ENCODE results near the gene ACP7.
A peak's percentile ranks its signal among the peaks of the same experiment; 100 is the strongest.
"Not testable (repeated sequence)": the region's sequence is repeated elsewhere in the genome, so short reads cannot be mapped to it uniquely, and the experiment has no call there.

The ACP7 gene, protein sequence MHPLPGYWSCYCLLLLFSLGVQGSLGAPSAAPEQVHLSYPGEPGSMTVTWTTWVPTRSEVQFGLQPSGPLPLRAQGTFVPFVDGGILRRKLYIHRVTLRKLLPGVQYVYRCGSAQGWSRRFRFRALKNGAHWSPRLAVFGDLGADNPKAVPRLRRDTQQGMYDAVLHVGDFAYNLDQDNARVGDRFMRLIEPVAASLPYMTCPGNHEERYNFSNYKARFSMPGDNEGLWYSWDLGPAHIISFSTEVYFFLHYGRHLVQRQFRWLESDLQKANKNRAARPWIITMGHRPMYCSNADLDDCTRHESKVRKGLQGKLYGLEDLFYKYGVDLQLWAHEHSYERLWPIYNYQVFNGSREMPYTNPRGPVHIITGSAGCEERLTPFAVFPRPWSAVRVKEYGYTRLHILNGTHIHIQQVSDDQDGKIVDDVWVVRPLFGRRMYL

DNA sequence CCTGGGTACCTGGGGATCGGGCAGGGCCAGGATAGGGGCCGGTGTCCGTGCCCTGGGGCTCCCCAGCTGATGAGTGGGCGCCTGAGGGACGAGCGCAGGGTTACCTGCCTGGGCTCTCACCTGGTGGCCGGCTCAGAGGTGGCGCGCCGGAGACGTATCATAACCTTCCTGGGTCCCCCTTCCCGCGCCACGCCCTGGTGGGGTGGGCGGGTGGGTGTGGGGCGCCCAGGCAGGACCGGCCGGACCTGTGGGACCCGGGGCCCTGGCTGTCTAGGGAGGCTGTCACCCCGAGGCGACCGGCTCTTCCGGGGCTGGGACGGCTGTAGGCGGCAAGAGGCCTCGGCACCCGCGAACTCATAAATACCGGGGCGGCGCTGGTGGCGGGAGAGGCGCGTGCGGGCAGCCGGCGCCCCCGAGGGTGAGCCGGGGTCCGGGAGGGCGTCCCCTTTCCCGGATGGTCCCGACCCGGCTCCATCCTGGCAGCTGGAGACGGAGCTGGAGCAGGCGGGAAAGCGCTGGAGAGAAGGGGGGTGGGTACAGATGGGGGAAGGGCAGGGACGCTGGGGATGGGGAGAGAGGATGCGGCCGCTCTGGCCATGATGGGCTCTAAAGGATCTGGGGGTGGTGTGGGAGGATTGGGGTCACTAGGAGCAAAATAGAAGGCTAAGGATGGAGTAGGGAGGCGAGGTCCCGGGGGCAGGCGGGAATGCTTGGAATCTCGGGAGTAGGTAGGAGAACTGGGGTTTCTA is at the start of gene ACP7:
Gene ACP7 (plus strand): TSS at position 386 of the 749 bp plus-strand sequence. CDS start 902 bp downstream, outside the sequence.
- peak in 1 of 3 experiments; percentile 7 for DNase-seq (ENCODE audit: low read depth in 3 of 3)

DNA sequence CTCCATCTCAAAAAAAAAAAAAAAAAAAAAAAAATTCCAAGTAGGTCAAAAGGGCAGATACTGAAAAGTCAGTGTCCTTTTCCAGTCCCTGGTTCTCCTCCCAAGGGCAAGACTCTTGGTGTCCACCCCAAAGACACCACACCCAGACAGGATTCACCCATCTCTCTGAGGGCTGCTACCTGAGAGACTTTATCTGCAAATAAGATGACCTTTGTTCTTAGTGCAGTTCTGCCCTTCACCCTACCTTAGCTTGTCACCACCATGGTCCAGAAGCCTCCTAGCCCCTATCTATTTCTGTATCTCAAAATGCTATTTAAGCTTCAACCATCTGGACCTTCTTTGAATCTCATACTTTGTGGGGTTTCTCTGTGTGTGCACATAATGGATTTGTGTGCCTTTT is 47.6 kb upstream of the ACP7 start:
- DNase-seq (ENCODE audit: low read depth in 3 of 3) = no peak

DNA sequence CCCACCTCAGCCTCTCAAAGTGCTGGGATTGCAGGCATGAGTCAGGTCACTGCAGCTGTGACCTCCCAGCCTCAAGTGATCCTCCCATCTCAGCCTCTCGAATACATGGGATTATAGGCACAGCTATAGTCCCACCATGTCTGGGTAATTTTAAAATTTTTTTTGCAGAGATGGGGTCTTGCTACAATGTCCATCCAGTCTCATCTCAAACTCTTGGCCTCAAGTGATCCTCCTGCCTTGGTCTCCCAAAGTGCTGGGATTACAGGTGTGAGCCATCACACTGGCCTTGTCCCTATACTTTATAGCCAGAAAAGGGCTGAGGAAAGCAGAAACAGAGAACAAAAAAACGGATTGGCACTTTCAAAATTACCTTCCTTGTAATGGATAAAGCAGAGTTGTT is 47.0 kb upstream of the ACP7 start:
- DNase-seq (ENCODE audit: low read depth in 3 of 3) = no peak

DNA sequence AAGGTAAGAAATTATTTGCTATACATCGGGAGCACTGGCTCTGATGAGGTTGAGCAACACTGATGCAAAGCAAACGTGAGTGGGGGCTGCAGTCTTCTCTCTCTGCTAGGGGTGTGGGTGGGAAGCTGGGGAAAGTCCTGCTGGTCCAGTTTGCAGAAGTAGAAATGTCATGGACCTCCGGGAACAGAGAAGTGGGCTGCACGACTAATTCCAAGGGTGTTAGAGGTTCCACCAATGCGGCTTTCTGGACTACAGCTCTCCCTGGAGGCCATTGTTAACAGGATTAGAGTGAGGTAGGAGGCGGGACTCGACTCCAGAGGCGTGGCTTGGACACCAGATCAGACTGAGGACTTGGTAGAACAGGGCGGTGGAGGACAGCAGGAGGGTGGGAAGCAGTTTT is 46.1 kb upstream of the ACP7 start:
- no peak for DNase-seq (ENCODE audit: low read depth in 3 of 3)

DNA sequence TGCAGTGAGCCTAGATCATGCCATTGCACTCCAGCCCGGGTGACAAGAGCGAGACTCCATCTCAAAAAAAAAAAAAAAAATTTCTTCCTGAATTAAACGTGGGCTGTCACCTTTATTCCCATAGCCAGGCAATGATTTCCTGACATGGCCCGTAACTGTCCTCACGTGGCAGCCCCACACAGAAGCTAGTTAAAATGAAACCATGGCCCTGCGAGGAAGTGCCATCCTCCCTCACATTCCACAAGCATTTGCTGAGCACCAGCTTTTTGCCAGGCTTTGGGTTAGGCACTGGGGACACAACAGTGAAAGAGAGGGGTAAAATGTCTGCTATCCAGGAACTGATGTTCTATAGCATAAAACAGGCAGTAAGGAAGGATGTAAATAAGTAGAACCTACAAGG is 38.7 kb upstream of the ACP7 start:
- DNase-seq (ENCODE audit: low read depth in 3 of 3) = no peak

DNA sequence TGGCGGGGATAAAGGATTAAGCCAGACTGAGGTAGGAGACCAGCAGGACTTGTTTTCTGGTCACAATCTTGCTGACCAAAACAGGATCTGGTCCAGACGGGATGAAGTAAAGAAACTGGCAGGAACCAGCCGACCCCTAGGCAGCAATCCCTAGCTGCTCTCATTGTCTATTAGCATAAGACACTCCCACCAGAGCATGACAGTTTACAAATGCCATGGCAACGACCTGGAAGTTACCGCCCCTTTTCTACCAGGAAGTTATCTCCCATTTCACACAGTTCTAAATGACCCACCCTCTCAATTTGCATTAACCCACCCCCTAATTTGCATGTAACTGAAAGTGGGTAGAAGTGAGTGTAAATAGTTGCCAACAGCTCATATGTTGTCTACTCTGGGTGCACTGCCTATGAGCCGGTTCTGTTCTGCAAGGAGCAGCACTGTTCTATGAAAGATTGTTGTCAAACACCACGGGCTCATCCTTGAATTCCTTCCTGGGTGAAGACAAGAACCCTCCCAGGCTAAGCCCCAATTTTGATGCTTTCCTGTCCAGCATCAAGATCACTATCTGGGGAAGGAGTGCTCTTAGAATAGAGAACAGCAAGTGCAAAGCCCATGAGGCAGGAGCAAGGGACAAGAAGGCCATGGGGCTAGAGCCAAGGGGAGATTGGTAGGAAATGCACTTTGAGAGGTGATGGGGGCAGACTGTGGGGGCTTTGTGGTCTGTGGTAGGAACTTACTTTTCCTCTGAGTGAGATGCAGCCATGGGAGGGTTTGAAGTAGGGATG is 37.9 kb upstream of the ACP7 start:
- no peak for DNase-seq (ENCODE audit: low read depth in 3 of 3)

DNA sequence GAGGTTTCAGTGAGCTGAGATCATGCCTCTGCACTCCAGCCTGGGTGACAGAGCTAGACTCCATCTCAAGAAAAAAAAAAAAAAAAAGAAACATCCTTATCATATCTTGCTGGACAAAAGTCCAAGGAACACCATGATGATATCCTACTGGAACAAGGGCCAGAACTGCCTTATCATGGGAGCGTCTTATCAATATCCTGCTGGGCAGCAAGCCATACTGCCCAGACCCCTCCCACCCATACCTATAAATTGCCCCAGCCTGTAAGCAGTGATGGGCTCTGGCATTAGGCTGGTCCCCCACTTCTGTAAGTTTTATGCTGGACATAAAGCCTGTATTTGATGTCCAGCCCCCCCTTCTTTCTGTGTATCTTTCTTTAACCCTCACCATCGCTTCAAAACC is 37.1 kb upstream of the ACP7 start:
- DNase-seq (ENCODE audit: low read depth in 3 of 3) = no peak

DNA sequence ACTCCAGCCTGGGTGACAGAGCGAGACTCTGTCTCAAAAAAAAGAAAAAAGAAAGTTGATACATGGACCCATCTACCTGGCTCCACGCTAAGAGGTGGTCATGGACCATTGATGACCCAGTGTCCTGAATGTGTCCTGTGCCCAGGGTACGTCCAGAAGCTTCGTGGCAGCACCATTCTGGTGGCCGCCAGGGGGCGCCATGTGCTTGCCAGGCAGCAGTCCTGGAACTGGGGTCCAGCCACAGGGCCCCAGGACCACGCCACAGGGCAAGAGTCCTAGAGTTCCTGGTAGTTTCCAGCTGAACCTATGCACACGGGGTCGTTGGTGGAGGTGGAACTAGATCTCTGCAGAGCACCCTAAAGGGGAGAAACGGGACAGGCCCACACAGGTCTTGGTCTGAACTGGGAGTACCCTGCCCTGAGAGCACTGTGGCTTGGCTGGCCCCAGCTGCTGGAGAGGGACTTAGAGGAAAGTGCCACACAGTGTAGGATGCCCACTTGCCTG is 31.9 kb upstream of the ACP7 start:
- DNase-seq (ENCODE audit: low read depth in 3 of 3) = peak; percentile 39 to 56 (median 49)

DNA sequence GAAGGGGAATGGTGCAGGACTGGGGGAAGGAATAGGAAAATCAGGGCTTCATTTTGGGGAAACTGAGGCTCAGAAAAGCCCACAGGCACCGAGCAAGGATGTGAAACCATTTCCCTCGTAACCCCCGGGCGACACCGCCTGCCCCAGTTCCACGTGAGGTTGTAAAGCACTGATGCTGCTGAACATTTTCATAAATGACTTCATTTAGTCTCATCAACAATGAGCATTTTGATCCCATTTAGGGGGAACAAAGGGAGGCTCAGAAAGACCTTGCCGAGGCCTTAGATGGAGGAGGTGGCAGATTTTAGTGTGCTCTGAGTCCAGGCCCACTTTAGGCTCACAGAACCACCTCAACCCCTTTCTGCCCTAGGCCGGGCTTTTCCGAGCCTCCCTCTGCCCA is 31.3 kb upstream of the ACP7 start:
- DNase-seq (ENCODE audit: low read depth in 3 of 3) = no peak

DNA sequence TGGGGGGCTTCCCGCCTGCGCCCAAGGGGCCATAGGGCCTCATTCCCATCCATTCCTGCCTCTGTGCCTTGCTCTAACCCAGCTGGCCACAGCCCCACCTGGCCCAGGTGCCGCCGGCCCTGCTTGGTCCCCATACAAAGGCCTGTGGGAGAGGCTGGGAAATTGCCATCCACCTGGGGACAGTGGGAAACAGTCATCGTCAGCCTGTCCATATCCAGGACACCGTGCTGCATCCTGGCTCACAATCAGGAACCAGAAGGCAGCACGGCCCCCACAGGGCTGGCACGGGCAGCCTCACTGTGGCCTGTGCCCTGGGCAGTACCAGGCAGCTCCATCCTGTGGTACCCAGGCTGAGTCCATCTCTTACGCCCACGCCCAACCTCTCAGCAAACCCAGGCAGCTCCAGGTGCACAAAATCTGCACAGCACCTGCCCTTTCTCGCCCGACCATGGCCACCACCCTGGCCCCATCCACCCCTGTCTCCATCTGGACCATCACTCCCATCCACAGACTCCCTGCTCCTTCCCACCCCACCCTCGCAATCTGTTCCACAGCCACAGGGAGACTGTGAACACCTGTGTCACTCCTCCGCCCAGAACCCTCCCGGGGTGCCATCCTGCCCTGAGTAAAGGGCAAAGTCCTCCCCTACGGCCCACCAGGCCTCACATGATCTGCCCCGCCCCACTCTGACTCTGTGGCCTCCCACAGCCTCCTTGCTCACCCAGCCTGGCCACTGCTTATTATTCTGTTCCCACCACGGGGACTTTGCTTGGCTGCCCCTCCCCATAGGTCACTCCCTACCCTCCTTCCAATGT is 30.7 kb upstream of the ACP7 start:
- no peak for DNase-seq (ENCODE audit: low read depth in 3 of 3)

DNA sequence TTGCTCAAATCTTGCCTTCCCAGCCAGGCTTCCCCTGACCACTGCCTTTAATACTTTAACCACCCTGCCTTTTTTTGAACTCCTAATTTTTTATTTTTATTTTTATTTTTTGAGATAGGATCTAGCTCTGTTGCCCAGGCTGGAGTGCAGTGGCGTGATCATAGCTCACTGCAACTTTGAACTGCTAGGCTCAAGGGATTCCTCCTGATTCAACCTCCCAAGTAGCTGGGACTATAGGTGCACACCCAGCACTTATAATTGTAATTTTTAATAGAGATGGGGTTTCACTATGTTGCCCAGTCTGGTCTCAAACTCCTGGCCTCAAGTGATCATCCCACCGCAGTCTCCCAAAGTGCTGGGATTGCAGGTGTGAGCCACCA is 30.1 kb upstream of the ACP7 start:
- DNase-seq (ENCODE audit: low read depth in 3 of 3) = no peak

DNA sequence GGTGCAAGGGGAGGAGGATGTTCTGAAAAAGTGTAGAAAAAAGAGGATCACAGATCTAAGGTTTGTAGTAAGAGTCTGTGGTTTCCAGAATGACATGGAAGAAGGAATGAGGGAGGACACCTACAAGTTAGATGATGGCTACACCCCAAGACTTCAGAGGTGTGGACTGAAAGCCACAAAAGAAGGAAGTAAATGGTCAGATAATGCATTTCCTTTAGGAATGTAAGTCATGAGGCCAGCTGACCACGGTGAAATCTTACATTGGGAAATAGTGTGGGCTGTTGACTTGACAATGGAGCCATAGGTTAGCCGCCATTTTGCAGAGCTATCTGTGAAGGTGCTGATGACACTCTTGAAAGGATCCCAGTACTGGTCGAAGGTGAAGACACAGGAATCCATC is 26.6 kb upstream of the ACP7 start:
- DNase-seq (ENCODE audit: low read depth in 3 of 3) = no peak

DNA sequence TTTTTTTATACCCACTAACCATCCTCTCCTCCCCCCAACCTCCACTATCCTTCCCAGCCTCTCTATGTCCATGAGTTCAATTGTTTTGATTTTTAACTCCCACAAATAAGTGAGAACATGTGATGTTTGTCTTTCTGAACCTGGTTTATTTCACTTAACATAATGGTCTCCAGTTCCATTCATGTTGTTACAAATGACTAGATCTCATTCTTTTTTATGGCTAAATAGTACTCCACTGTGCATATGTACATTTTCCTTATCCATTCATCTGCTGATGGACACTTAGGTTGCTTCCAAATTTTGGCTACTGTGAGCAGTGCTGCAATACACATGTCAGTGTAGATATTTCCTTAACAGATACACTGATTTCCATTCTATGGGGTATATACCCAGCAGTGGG is 24.9 kb upstream of the ACP7 start:
- DNase-seq (ENCODE audit: low read depth in 3 of 3) = no peak

DNA sequence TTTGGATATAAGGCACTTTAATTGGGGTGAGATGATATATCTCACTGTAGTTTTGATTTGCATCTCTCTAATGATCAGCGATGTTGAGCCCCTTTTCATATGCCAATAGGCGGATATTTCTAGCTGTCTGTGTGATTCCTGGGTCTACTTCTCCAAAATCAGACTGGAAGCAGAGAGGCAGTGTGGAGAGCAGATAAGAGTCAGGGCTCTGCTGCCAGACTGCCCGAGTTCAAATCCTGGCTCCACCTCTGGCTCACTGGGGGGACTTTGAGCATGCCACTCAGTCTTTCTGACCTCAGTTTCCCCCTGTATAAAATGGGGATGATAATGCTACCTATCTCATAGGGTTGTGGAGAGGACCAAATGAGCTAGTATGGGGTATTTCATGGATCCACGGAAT is 24.0 kb upstream of the ACP7 start:
- no peak for DNase-seq (ENCODE audit: low read depth in 3 of 3)

DNA sequence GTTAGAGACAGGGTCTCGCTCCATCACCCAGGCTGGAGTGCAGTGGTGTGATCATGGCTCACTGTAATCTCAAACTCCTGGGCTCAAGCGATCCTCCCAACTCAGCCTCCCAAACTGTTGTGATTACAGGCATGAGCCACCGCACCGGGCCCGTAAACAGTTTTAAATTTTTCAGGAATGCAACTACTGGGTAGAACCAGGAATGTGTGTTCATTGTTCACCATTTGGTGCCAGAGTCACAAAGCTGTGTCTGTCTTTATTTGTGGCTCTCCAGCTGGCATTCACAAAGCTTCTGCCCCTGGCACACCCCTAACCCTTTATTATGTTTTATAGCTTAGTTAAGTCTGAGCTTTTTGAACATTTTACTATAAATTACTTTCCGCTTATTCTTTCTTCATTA is 19.8 kb upstream of the ACP7 start:
- no peak for DNase-seq (ENCODE audit: low read depth in 3 of 3)

DNA sequence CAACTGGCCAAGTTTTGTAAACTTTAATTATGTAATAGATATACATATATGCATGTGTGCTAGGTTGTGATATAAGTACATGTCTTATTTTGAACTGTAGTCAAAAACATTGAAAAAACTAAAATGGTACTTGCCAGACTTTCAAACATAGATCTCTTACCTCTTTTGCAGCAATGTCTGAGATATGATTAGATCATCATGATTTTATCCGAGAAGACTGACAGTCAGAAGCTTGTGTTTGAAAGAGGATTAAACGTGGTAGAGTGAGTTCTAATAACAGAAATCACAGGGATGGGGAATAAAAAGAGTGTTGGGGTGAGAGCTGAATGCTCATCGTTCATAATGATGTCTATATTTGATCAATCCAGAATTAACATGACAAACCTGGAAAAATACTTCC is 18.2 kb upstream of the ACP7 start:
- DNase-seq (ENCODE audit: low read depth in 3 of 3) = no peak

DNA sequence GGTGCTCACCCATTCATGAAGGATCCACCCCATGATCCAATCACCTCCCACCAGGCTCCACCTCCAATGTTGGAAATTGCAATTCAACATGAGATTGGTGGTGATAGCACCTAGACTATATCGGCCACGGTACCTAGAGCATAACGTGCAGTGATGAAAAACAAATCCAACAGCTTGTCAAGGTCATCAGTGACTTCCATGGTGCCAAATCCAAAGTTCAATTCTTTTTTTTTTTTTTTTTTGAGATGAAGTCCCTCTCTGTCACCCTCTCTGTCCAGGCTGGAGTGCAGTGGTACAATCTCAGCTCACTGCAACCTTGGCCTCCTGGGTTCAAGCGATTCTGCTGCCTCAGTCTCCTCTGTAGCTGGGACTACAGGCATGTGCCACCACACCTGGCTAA is 17.1 kb upstream of the ACP7 start:
- no peak for DNase-seq (ENCODE audit: low read depth in 3 of 3)

DNA sequence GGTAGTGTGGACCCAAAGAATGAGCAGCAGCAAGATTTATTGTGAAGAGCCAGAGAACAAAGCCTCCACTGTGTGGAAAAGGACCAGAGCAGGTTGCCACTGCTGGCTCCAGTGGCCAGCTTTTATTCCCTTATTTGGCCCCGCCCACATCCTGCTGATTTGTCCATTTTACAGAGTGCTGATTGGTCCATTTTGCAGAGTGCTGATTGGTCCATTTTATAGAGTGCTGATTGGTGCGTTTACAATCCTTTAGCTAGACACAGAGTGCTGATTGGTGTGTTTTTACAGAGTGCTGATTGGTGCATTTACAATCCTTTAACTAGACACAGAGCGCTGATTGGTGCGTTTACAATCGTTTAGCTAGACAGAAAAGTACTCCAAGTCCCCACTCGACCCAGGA is 15.9 kb upstream of the ACP7 start:
- DNase-seq (ENCODE audit: low read depth in 3 of 3) = not testable (repeated sequence)

DNA sequence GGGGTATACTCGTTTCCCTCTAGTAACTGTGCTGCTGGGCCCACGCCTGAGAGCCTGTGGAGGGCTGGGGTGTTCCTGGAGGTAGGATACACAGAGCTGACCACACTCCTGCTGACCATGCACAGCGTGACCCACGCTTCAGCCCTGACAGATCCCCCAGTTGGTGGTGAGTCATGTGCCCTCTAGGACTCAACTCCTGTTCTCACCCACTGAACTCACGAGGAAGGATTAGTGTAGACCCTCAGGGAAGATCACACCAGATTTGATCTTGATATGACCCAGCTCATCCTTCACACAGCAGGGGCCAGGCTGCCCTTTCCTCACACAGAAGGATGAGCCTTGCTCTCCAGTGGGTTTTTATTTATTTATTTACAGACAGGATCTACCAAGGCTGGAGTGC is 13.3 kb upstream of the ACP7 start:
- no peak for DNase-seq (ENCODE audit: low read depth in 3 of 3)

DNA sequence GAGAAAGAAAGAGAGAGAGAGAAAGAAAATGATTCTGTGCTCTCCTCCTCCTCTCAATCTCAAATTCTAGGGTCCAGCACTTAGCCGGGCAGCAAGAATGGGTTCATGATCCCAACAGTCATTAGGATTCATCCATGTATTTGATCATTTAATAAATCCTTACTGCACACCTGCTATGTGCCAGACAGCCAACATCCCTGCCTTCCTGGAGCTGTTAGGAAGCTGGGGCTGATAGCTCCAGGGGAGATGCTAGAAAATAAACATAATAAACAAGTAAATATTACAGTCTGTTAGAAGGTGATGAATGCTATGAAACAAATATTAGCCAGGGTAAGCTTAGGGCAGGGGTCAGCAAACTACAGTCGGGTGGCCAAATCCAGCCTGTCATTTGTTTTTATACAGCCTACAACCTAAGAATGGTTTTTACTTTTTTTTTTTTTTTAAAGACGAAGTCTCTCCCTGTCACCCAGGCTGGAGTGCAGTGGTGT is 9.9 kb upstream of the ACP7 start:
- no peak for DNase-seq (ENCODE audit: low read depth in 3 of 3)

DNA sequence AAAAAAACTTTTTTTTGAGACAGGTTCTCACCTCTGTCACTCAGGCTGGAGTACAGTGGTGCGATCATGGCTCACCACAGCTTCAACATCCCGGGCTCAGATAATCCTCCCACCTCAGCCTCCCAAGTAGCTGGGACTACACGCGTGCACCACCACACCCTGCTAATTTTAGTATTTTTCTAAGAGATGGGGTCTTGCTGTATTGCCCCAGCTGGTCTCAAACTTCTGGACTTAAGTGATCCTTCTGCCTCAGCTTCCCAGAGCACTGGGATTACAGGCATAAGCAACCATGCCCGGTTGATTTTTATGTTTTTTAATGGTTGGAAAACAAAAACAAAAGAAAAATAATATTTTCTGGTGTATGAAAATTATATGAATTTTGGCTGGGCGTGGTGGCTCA is 9.2 kb upstream of the ACP7 start:
- no peak for DNase-seq (ENCODE audit: low read depth in 3 of 3)

Data from stimulated activated CD4-positive, alpha-beta T cell treated with anti-CD3 and anti-CD28 coated beads, TNF-alpha, amount 100 ng/mL, for 4 hours (primary cell).